SHP77 treated with DMSO at 0.1 percent for 48 hours (cell line): Measurements from ENCODE around the gene HELZ.
"Not testable (repeated sequence)": the region's sequence is repeated elsewhere in the genome, so short reads cannot be mapped to it uniquely, and the experiment has no call there.

Experiments
- DNase-seq: peaks from one replicate; lab custom pipeline; 2025; lab: John Stamatoyannopoulos, UW

Gene HELZ

GRCh38 chr17:67050066-67050465 is 194.9 kb downstream of the HELZ start:
- no peak for DNase-seq

GRCh38 chr17:67049025-67049739 is 195.8 kb downstream of the HELZ start:
- DNase-seq, result no peak

GRCh38 chr17:67047382-67047781 is 197.6 kb downstream of the HELZ start:
- no peak for DNase-seq

GRCh38 chr17:67046398-67046797 is 198.6 kb downstream of the HELZ start:
- DNase-seq, result no peak

- no peak for DNase-seq
Measured at GRCh38 chr17:67044940-67045339, 200.1 kb downstream of the HELZ start.

GRCh38 chr17:67044016-67044772 is 200.8 kb downstream of the HELZ start, which contains the start of gene CACNG1:
Gene CACNG1 (plus strand): TSS chr17:67044554. CDS start chr17:67044661, 107 bp downstream.
- no peak for DNase-seq

GRCh38 chr17:67043283-67043682 is 201.7 kb downstream of the HELZ start:
- DNase-seq, result no peak

GRCh38 chr17:67041941-67042899 is 202.8 kb downstream of the HELZ start:
- no peak for DNase-seq

GRCh38 chr17:67041531-67041930 is 203.5 kb downstream of the HELZ start:
- DNase-seq, result no peak

- not testable (repeated sequence) for DNase-seq
Measured at GRCh38 chr17:67041119-67041518, 203.9 kb downstream of the HELZ start.

- no peak for DNase-seq
Measured at GRCh38 chr17:67040652-67041051, 204.3 kb downstream of the HELZ start.

- DNase-seq, result no peak
Measured at GRCh38 chr17:67038861-67039365, 206.1 kb downstream of the HELZ start.

GRCh38 chr17:67035131-67036083 is 209.6 kb downstream of the HELZ start:
- DNase-seq, result no peak

GRCh38 chr17:67033613-67034012 is 211.4 kb downstream of the HELZ start:
- no peak for DNase-seq

- no peak for DNase-seq
Measured at GRCh38 chr17:67032985-67033384, 212.0 kb downstream of the HELZ start.

- no peak for DNase-seq
Measured at GRCh38 chr17:67032382-67032781, 212.6 kb downstream of the HELZ start.

GRCh38 chr17:67030641-67031040 is 214.4 kb downstream of the HELZ start:
- DNase-seq, result no peak

- DNase-seq, result no peak
Measured at GRCh38 chr17:67027031-67027628, 217.9 kb downstream of the HELZ start.

GRCh38 chr17:67026341-67026740 is 218.7 kb downstream of the HELZ start:
- no peak for DNase-seq

- no peak for DNase-seq
Measured at GRCh38 chr17:67025216-67025792, 219.7 kb downstream of the HELZ start.
